KMS-11 (cell line): ENCODE data around the gene KDM7A.

Experiments used
- H2AFZ ChIP-seq: fragments of 200-600 bp; sonication (generic); 2 replicates; pipeline ENCODE4 v1.6.1; 2016; ENCODE audit warnings: antibody characterized with exemption, mixed run types, low read depth
- H3K27ac ChIP-seq: fragments of 200-600 bp; sonication (generic); 2 replicates; pipeline ENCODE4 v1.6.1; 2016; ENCODE audit warnings: mild to moderate bottlenecking, mixed run types
- H3K27me3 ChIP-seq: fragments of 200-600 bp; sonication (generic); 2 replicates; pipeline ENCODE4 v1.6.1; 2017; ENCODE audit warnings: mild to moderate bottlenecking, low read depth, mixed run types, moderate library complexity; ENCODE audit not compliant: insufficient read depth
- H3K36me3 ChIP-seq: fragments of 200-600 bp; sonication (generic); 2 replicates; pipeline ENCODE4 v1.6.1; 2017; ENCODE audit warnings: mild to moderate bottlenecking, mixed run types; ENCODE audit not compliant: insufficient read depth
- H3K4me1 ChIP-seq: fragments of 200-600 bp; sonication (generic); 2 replicates; pipeline ENCODE4 v1.6.1; 2016; ENCODE audit warnings: mild to moderate bottlenecking, low read depth, mixed run types; ENCODE audit not compliant: poor library complexity, severe bottlenecking
- H3K4me2 ChIP-seq: fragments of 200-600 bp; sonication (generic); 2 replicates; pipeline ENCODE4 v1.7.0; 2016; ENCODE audit warnings: mild to moderate bottlenecking, mixed run types
- H3K4me3 ChIP-seq: fragments of 200-600 bp; sonication (generic); IDR thresholded peaks from 2 replicates; pipeline ENCODE4 v1.6.1; 2017; ENCODE audit warnings: low read depth, low read length, mixed read lengths; ENCODE audit not compliant: insufficient read depth
- H3K79me2 ChIP-seq: fragments of 200-600 bp; sonication (generic); 2 replicates; pipeline ENCODE4 v1.6.1; 2016; ENCODE audit warnings: low read depth, mixed run types; ENCODE audit not compliant: insufficient read depth
- H3K9ac ChIP-seq: fragments of 200-600 bp; sonication (generic); 2 replicates; pipeline ENCODE4 v1.6.1; 2016; ENCODE audit warnings: mild to moderate bottlenecking, mixed run types
- H4K20me1 ChIP-seq: fragments of 200-600 bp; sonication (generic); 2 replicates; pipeline ENCODE4 v1.6.1; 2016; ENCODE audit warnings: mild to moderate bottlenecking, mixed run types; ENCODE audit not compliant: insufficient read depth
- CTCF ChIP-seq: fragments of 200-600 bp; sonication (generic); conservative IDR thresholded peaks from 2 replicates; pipeline ENCODE4 v1.6.1; 2017; ENCODE audit warnings: low read depth, mild to moderate bottlenecking, antibody characterized with exemption, low read length, moderate library complexity, mixed read lengths

Gene KDM7A

GRCh38 chr7:140219672-140220524 lies 43.1 kb upstream of the KDM7A start:
- Histone ChIP-seq H3K79me2 (no peaks in the 10 kb centered on the region), H3K36me3 (no peaks in the 10 kb centered on the region), H3K4me3 (no peak overlapping the region), H3K27ac (no peak overlapping the region), H3K4me1 (peaks cover 24% of the 10 kb centered on the region), H4K20me1 (no peaks in the 10 kb centered on the region), H2AFZ (no peak overlapping the region), H3K4me2 (no peak overlapping the region), H3K27me3 (peaks cover 14% of the 10 kb centered on the region; the same call in 1 of the 2 replicates), H3K9ac (no peak overlapping the region)
- TF ChIP-seq CTCF: no peak

- H3K9ac ChIP-seq: no peak overlapping the region
- peaks cover 27% of the 10 kb centered on the region for H3K4me1 ChIP-seq
- no peak overlapping the region for H3K27ac ChIP-seq
- no peaks in the 10 kb centered on the region for H3K79me2 ChIP-seq
- no peak overlapping the region for H3K4me2 ChIP-seq
- H3K27me3 ChIP-seq: peaks cover 14% of the 10 kb centered on the region; the same call in 1 of the 2 replicates
- no peaks in the 10 kb centered on the region for H3K36me3 ChIP-seq
- H2AFZ ChIP-seq: no peak overlapping the region
- no peak overlapping the region for H3K4me3 ChIP-seq
- no peak for TF ChIP-seq CTCF
- no peaks in the 10 kb centered on the region for H4K20me1 ChIP-seq
These were observed 41.9 kb upstream of the KDM7A start for GRCh38 chr7:140218656-140219055.

GRCh38 chr7:140217750-140218501 lies 41.1 kb upstream of the KDM7A start:
- Histone ChIP-seq H3K9ac (no peak overlapping the region), H3K27me3 (peaks cover 14% of the 10 kb centered on the region; the same call in 1 of the 2 replicates), H3K36me3 (no peaks in the 10 kb centered on the region), H3K4me2 (no peak overlapping the region), H3K79me2 (no peaks in the 10 kb centered on the region), H4K20me1 (no peaks in the 10 kb centered on the region), H3K27ac (no peak overlapping the region), H3K4me1 (peaks cover 34% of the 10 kb centered on the region), H3K4me3 (no peak overlapping the region), H2AFZ (no peak overlapping the region)
- TF ChIP-seq CTCF: no peak

GRCh38 chr7:140215281-140215680 lies 38.5 kb upstream of the KDM7A start:
- Histone ChIP-seq H3K4me2 (peak overlapping the region; percentile 89), H3K79me2 (no peaks in the 10 kb centered on the region), H3K9ac (no peak overlapping the region), H3K4me3 (no peak overlapping the region), H3K4me1 (peaks cover 61% of the 10 kb centered on the region), H3K27ac (no peak overlapping the region), H2AFZ (no peak overlapping the region), H3K36me3 (no peaks in the 10 kb centered on the region), H3K27me3 (peaks cover 14% of the 10 kb centered on the region; the same call in 1 of the 2 replicates), H4K20me1 (no peaks in the 10 kb centered on the region)
- TF ChIP-seq CTCF: no peak
